ENCODE measurements around the gene TSHZ3. TPM values are rescaled to one million over a fixed set of nuclear protein-coding genes. Genes with fewer than 3 reads are reported as not detected.

The TSHZ3 gene
- total and polyA plus RNA-seq, 4 donors, result 1.9 to 12.9 (median 7.0) TPM

GRCh38 chr19:31270897-31271296 lies 78.3 kb downstream of the TSHZ3 start:
- DNase-seq (no peak), ATAC-seq (ENCODE audit: insufficient read depth, low FRiP score) (no peak)
- 88 to 94% methylated on average over 6 of the region's 6 CpGs for WGBS, 2 donors
- H3K27ac ChIP-seq (ENCODE audit: low read depth in 1 of 2, low read length in 1 of 2), result no peak overlapping the region
- no peaks in the 10 kb centered on the region for H3K27me3 ChIP-seq (ENCODE audit: control insufficient read depth in 3 of 3, insufficient read depth in 3 of 3, low read length in 2 of 3)
- no peak overlapping the region for H3K9ac ChIP-seq (ENCODE audit: insufficient read depth in 1 of 2, low read length in 2 of 2)
- H3K9me3 ChIP-seq (ENCODE audit: control insufficient read depth in 4 of 4, insufficient read depth in 3 of 4, low read length in 3 of 4), result no peaks in the 10 kb centered on the region
- H3K4me3 ChIP-seq, result no peak overlapping the region
- TF ChIP-seq CTCF (IDR thresholded peaks at IDR 0.05; ENCODE audit: control extremely low read depth, extremely low read depth), result no peak
- H3K36me3 ChIP-seq (ENCODE audit: control insufficient read depth in 4 of 4, insufficient read depth in 4 of 4, low read length in 4 of 4), result peaks cover 0 to 12% (median 3%) of the 10 kb centered on the region in 4 donors
- H3K4me1 ChIP-seq (ENCODE audit: control insufficient read depth in 5 of 5, insufficient read depth in 5 of 5, low read length in 5 of 5), result no peaks in the 10 kb centered on the region

- H3K9ac ChIP-seq (ENCODE audit: insufficient read depth in 1 of 2, low read length in 2 of 2), result no peak overlapping the region
- DNase-seq (no peak), ATAC-seq (ENCODE audit: insufficient read depth, low FRiP score) (no peak)
- peaks cover 0 to 12% (median 3%) of the 10 kb centered on the region in 4 donors for H3K36me3 ChIP-seq (ENCODE audit: control insufficient read depth in 4 of 4, insufficient read depth in 4 of 4, low read length in 4 of 4)
- 78 to 84% methylated on average over 10 of the region's 10 CpGs for WGBS, 2 donors
- H3K4me1 ChIP-seq (ENCODE audit: control insufficient read depth in 5 of 5, insufficient read depth in 5 of 5, low read length in 5 of 5), result no peaks in the 10 kb centered on the region
- H3K4me3 ChIP-seq, result no peak overlapping the region
- TF ChIP-seq CTCF (IDR thresholded peaks at IDR 0.05; ENCODE audit: control extremely low read depth, extremely low read depth), result no peak
- no peak overlapping the region for H3K27ac ChIP-seq (ENCODE audit: low read depth in 1 of 2, low read length in 1 of 2)
- H3K27me3 ChIP-seq (ENCODE audit: control insufficient read depth in 3 of 3, insufficient read depth in 3 of 3, low read length in 2 of 3), result no peaks in the 10 kb centered on the region
- no peaks in the 10 kb centered on the region for H3K9me3 ChIP-seq (ENCODE audit: control insufficient read depth in 4 of 4, insufficient read depth in 3 of 4, low read length in 3 of 4)
Observed at GRCh38 chr19:31269425-31270127, 79.7 kb downstream of the TSHZ3 start.

GRCh38 chr19:31268751-31269383 lies 80.4 kb downstream of the TSHZ3 start:
- Histone ChIP-seq H3K36me3 (ENCODE audit: control insufficient read depth in 4 of 4, insufficient read depth in 4 of 4, low read length in 4 of 4) (peaks cover 0 to 12% (median 3%) of the 10 kb centered on the region in 4 donors), H3K4me3 (no peak overlapping the region), H3K27me3 (ENCODE audit: control insufficient read depth in 3 of 3, insufficient read depth in 3 of 3, low read length in 2 of 3) (no peaks in the 10 kb centered on the region), H3K4me1 (ENCODE audit: control insufficient read depth in 5 of 5, insufficient read depth in 5 of 5, low read length in 5 of 5) (no peaks in the 10 kb centered on the region), H3K27ac (ENCODE audit: low read depth in 1 of 2, low read length in 1 of 2) (no peak overlapping the region), H3K9ac (ENCODE audit: insufficient read depth in 1 of 2, low read length in 2 of 2) (no peak overlapping the region), H3K9me3 (ENCODE audit: control insufficient read depth in 4 of 4, insufficient read depth in 3 of 4, low read length in 3 of 4) (no peaks in the 10 kb centered on the region)
- DNase-seq (no peak), ATAC-seq (ENCODE audit: insufficient read depth, low FRiP score) (no peak)
- WGBS, 2 donors, result 89% methylated on average over 15 of the region's 15 CpGs
- no peak for TF ChIP-seq CTCF (IDR thresholded peaks at IDR 0.05; ENCODE audit: control extremely low read depth, extremely low read depth)

All from lung (tissue), 12 donors.